ENCODE data around the gene PBLD.

Gene PBLD

GRCh38 chr10:68332259-68333057 is at the start of gene PBLD:
TSS of gene PBLD (minus strand) at chr10:68332928. CDS start at chr10:68306844, 26,084 bp downstream.
- DNase-seq (ENCODE audit: low read depth in 2 of 2): peak; percentile 30 to 48

- DNase-seq (ENCODE audit: low read depth in 2 of 2): no peak
These were observed 38.9 kb upstream of the PBLD start for GRCh38 chr10:68371604-68372003.

DNA sequence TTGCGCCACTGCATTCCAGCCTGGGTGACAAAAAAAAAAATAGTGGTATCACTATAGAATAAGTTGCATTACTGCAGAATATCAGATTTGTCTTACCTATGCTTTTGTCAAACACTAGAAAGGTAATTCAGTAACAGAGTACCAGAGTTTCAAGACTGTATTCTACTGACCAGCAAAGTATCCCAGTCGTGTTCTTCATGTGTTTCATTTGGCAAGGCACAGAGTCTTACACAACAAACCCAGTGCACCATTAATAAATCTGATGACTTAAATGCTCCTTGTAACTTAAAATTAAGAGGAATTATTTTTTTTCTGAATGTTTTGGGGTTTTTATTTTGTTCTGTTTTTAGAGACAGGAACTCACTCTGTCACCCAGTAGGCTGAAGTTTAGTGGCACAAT is 34.4 kb upstream of the PBLD start:
- DNase-seq (ENCODE audit: low read depth in 2 of 2): no peak

- DNase-seq (ENCODE audit: low read depth in 2 of 2): no peak
These were observed 33.9 kb upstream of the PBLD start for GRCh38 chr10:68366600-68366999.

DNA sequence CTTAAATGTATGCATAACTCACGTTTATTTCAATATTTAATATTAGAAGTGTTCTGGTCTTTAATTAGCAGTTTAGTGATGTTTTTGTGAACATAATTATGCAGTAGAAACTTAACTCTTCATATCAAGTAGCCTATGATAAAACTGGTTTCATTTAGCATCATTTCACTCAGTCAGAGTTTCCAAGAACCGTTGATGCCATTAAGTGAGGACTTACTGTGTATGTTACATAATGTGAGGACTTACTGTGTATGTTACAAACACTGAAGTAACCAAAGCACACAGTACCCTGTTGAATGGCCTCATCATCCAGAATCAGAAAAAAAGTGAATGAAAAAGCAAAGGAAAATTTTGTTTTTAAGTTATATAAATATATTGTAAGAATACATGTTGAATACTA is 32.9 kb upstream of the PBLD start:
- DNase-seq (ENCODE audit: low read depth in 2 of 2): no peak

- no peak for DNase-seq (ENCODE audit: low read depth in 2 of 2)
These were observed 31.6 kb upstream of the PBLD start for GRCh38 chr10:68364101-68364886.

DNA sequence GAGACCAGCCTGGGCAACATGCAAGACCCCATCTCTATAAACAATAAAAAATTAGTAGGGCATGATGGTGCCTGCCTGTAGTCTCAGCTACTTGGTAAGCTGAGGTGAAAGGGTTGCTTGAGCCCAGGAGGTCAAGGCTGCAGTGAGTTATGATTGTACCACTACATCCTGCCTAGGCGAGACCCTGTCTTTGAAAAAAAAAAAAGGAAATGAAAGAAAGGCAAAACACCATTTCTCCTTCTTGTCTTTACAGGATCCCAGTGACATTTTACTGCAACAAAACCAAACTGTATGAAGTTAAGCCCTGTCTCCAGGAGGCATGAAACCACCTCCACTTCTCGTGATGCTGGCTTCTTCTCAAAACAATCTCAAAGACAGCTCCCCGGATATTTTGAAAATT is 29.9 kb upstream of the PBLD start:
- DNase-seq (ENCODE audit: low read depth in 2 of 2): no peak

- no peak for DNase-seq (ENCODE audit: low read depth in 2 of 2)
These were observed 26.5 kb upstream of the PBLD start for GRCh38 chr10:68359189-68359588.

DNA sequence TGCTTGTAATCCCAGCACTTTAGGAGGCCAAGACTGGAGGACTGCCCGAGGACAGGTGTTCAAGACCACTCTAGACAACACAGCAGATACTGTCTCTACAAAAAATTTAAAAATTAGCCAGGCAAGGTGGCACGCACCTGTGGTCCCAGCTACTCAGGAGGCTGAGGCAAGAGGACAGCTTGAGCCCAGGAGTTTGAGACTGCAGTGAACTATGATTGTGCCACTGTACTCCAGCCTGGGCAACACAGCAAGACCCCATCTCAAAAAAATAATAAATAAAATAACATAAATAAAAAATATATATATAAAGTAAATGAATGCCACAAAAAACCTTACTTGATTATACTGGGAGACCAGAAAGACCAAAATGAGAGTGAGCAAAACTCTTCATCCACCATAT is 20.8 kb upstream of the PBLD start:
- no peak for DNase-seq (ENCODE audit: low read depth in 2 of 2)

DNA sequence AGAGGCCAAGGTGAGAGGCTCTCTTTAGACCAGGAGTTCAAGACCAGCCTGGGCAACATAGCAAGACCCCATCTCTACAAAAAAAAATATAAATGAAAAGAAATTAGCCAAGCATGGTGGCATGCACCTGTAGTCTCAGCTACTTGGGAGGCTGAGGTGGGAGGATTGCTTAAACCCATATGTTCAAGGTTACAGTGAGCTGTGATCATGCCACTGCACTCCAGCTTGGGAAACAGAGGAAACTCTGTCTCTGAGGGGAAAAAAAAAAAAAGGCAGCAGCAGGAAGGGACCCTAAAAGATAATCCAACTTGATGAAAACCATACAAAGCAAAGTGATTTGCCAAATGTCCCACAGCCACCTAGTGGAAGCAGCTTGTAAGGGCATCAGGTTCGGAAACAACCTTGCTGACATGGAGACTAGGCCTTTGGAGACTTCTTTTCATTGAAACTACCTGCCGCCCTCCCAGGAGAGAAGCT is 15.6 kb upstream of the PBLD start:
- DNase-seq (ENCODE audit: low read depth in 2 of 2): peak in 1 of 2 donors; percentile 10

GRCh38 chr10:68346774-68347173 is 14.0 kb upstream of the PBLD start:
- no peak for DNase-seq (ENCODE audit: low read depth in 2 of 2)

- DNase-seq (ENCODE audit: low read depth in 2 of 2): no peak
These were observed 12.9 kb upstream of the PBLD start for GRCh38 chr10:68345621-68346020.

DNA sequence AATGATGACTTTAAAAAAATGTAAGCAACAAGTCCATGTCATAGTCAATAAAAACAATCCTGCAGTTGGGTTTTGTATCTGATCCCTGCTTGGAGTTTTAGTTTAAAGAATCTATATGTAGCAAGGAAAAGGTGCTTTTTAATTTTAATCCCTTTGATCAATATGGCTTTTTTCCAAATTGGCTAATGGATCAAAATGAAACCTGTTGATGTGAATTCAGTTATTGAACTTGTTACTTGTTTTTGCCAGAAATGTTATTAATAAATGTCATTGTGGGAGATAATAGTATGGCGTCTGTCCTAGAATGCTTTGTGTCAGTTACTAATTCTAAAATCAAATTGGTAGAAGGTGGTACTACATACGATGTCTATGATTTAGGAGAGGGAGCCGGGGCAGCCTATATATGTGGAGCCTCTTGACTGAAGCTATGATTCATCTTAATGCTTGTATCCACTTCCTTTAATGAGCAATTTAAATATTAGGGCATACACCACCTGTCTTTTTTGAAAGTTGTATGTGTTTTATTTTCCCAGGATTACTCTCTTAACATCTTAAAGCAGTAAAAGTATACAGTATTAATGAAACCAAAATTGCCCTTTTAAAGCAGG is 10.3 kb upstream of the PBLD start:
- DNase-seq (ENCODE audit: low read depth in 2 of 2): no peak

DNA sequence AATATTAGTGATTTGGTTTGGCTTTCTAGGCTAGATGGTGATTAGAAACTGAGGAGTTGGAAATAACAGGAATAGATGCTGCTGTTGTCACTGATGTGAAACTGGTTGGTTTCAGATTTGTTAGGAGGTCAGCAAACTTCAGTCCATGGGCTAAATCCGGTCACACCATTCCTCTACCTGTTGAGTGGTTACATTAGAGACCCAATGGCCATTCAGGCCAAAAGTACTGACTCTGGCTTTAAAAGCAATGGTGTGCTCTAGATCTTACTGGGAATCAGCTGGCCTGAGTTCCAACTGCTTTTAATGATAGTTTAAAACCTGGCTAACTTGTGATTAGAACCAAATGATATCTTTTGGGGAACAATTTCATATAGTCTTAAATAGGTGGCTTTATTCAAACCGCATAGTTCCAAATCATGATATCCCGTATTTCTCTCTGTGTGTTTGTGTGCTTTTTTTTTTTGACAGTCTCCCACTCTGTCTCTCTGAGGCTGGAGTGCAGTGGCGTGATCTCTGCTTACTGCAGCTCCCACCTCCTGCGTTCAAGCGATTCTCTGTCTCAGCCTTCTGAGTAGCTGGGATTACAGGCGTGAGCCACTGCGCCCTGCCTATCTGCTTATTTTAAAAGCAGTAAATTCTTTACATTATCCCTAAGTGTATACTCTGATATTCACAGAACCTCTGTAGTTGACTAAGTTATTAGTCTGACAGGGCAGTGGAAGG is 7.8 kb upstream of the PBLD start:
- no peak for DNase-seq (ENCODE audit: low read depth in 2 of 2)

GRCh38 chr10:68336754-68337351 is 4.1 kb upstream of the PBLD start:
- DNase-seq (ENCODE audit: low read depth in 2 of 2): no peak

GRCh38 chr10:68334672-68335467 is 2.1 kb upstream of the PBLD start:
- DNase-seq (ENCODE audit: low read depth in 2 of 2): no peak

- no peak for DNase-seq (ENCODE audit: low read depth in 2 of 2)
These were observed 1.0 kb upstream of the PBLD start for GRCh38 chr10:68333440-68334431.

- no peak for DNase-seq (ENCODE audit: low read depth in 2 of 2)
These were observed 299 bp upstream of the PBLD start for GRCh38 chr10:68333058-68333395.

GRCh38 chr10:68331455-68332258 is 1.1 kb downstream of the PBLD start, which contains the start of gene HNRNPH3:
TSS of gene HNRNPH3 (plus strand) at chr10:68332064. CDS start at chr10:68337222, 5,158 bp downstream.
- DNase-seq (ENCODE audit: low read depth in 2 of 2): peak; percentile 97 to 99
